ENCODE measurements around the gene MYL5. TPM values are rescaled to one million over a fixed set of nuclear protein-coding genes. Genes with fewer than 3 reads are reported as not detected.

Gene MYL5
- total RNA-seq, 1 donor from 2014 or later, result 17.5 TPM

DNA sequence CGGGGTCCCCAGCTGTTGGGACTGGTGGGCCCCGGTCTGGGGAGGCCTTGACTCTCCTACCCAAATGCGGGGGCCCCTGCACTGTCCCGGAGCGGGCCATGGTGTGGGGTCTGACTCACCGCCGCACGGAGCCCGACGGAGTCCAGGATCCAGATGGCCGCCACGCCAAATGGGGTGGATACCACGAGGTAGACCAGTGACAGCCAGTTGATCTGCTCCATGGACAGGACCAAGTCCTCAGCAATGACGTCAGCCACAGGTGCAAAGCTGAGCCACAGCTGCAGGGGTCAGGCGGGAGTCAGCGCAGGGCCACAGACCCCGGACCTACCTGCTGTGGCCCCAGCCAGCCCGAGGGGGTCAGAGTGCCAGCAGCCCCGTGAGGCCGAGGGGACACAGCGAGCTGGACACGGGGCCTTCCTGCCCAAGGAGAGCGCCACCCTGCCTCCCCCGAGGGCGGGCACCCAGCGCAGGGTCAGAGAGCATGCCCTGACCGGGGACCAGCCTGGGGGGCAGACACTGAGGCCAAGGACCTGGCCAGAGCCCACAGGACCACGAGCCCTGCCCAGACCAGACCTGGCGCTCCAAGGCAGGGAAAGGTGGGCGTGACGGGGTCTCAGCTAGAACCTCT is 12.2 kb downstream of the MYL5 start:
- no peaks in the 10 kb centered on the region for H3K36me3 ChIP-seq (ENCODE audit: insufficient read depth, low read length)
- Mint-ChIP-seq H3K4me3 (ENCODE audit: unreplicated experiment) (no peak overlapping the region), H3K36me3 (ENCODE audit: low read depth, unreplicated experiment) (peaks cover 4% of the 10 kb centered on the region), H3K9me3 (ENCODE audit: unreplicated experiment) (no peaks in the 10 kb centered on the region), H3K4me1 (ENCODE audit: low read depth, unreplicated experiment) (peaks cover 16% of the 10 kb centered on the region), H3K27me3 (ENCODE audit: low read depth, unreplicated experiment) (peaks cover 3% of the 10 kb centered on the region), H3K27ac (ENCODE audit: unreplicated experiment) (no peak overlapping the region)
- no peaks in the 10 kb centered on the region for H4K20me1 ChIP-seq (ENCODE audit: insufficient read depth, low read length)
- no peak overlapping the region for H3K9ac ChIP-seq (ENCODE audit: low read length)
- H3K27ac ChIP-seq (ENCODE audit: low read depth, low read length), result no peak overlapping the region
- H3K4me3 ChIP-seq (ENCODE audit: insufficient read depth, low read depth, low read length), result no peak overlapping the region
- DNase-seq (ENCODE audit: low read depth), result no peak
- peak overlapping the region; percentile 69 for H2AFZ ChIP-seq (ENCODE audit: low read depth, low read length)
- TF ChIP-seq EZH2 (IDR thresholded peaks at IDR 0.05; ENCODE audit: insufficient read depth, low read length), result no peak
- TF ChIP-seq, protein P1, sequence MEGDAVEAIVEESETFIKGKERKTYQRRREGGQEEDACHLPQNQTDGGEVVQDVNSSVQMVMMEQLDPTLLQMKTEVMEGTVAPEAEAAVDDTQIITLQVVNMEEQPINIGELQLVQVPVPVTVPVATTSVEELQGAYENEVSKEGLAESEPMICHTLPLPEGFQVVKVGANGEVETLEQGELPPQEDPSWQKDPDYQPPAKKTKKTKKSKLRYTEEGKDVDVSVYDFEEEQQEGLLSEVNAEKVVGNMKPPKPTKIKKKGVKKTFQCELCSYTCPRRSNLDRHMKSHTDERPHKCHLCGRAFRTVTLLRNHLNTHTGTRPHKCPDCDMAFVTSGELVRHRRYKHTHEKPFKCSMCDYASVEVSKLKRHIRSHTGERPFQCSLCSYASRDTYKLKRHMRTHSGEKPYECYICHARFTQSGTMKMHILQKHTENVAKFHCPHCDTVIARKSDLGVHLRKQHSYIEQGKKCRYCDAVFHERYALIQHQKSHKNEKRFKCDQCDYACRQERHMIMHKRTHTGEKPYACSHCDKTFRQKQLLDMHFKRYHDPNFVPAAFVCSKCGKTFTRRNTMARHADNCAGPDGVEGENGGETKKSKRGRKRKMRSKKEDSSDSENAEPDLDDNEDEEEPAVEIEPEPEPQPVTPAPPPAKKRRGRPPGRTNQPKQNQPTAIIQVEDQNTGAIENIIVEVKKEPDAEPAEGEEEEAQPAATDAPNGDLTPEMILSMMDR (IDR thresholded peaks at IDR 0.05; ENCODE audit: insufficient read depth, low read depth, low read length), result no peak
- peaks cover 25% of the 10 kb centered on the region for H3K4me1 ChIP-seq (ENCODE audit: insufficient read depth, low read length)
- peak overlapping the region; percentile 76 for H3K4me2 ChIP-seq (ENCODE audit: low read length)
- H3K79me2 ChIP-seq (ENCODE audit: insufficient read depth, low read length), result no peaks in the 10 kb centered on the region
- FAIRE-seq, result no peak
- H3K27me3 ChIP-seq (ENCODE audit: insufficient read depth, low read length), result no peaks in the 10 kb centered on the region
- H3K9me3 ChIP-seq (ENCODE audit: insufficient read depth, low read depth, low read length), result no peaks in the 10 kb centered on the region

DNA sequence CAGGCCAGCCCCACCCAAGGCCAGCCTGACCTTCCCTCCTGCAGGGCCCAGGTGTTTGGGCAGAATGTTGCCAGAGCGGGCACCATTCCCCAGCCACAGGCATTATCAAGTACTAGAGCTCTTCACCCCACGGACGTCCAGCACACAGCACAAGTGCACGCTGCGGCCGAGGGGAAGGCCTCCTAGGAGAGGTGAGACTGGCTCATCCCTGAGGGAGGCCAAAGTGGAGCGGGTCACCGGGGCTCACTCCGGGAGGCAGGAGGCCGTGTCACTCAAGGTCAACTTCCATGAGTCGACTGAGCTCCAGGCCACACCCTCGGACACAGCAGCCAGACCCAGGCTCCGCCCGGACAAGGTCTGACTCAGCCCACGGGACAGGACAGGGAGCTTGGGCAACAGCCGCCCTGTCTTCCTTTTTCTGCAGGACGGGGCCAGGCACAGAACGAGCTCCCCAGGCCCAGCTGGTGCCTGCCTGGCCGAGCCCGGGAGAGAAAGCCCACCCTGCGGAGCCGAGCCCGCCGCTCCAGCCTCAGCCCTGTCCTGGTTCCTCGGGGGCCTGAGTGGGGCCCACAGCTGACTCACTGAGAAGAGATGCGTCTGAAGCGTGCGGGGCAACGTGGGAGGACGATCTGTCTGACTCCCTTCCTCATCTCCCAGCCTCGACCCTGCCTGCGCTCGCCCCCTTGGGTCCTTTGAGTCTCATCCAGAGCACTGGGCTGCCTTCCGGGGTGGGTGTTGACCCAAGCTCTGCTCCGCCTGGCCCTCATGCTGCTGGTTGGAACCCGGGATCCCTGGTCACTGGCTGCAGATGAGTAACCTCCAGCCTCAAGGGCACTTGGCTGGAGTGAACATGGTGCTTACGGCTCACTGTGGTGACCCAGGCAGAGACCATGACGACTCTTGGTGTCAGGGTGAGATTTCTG is 13.0 kb downstream of the MYL5 start:
- FAIRE-seq (peak; percentile 80), DNase-seq (ENCODE audit: low read depth) (peak; percentile 75)
- H3K9ac ChIP-seq (ENCODE audit: low read length), result peak overlapping the region; percentile 53
- Mint-ChIP-seq H3K9me3 (ENCODE audit: unreplicated experiment) (no peaks in the 10 kb centered on the region), H3K27me3 (ENCODE audit: low read depth, unreplicated experiment) (peaks cover 3% of the 10 kb centered on the region), H3K27ac (ENCODE audit: unreplicated experiment) (peak overlapping the region; percentile 97), H3K4me1 (ENCODE audit: low read depth, unreplicated experiment) (peaks cover 16% of the 10 kb centered on the region), H3K4me3 (ENCODE audit: unreplicated experiment) (peak overlapping the region; percentile 68), H3K36me3 (ENCODE audit: low read depth, unreplicated experiment) (peaks cover 4% of the 10 kb centered on the region)
- peak overlapping the region; percentile 60 for H3K27ac ChIP-seq (ENCODE audit: low read depth, low read length)
- H3K4me1 ChIP-seq (ENCODE audit: insufficient read depth, low read length), result peaks cover 25% of the 10 kb centered on the region
- no peak overlapping the region for H3K4me3 ChIP-seq (ENCODE audit: insufficient read depth, low read depth, low read length)
- no peaks in the 10 kb centered on the region for H3K27me3 ChIP-seq (ENCODE audit: insufficient read depth, low read length)
- H3K36me3 ChIP-seq (ENCODE audit: insufficient read depth, low read length), result no peaks in the 10 kb centered on the region
- H3K9me3 ChIP-seq (ENCODE audit: insufficient read depth, low read depth, low read length), result no peaks in the 10 kb centered on the region
- TF ChIP-seq, protein P1 (IDR thresholded peaks at IDR 0.05; ENCODE audit: insufficient read depth, low read depth, low read length), result no peak
- no peak for TF ChIP-seq EZH2 (IDR thresholded peaks at IDR 0.05; ENCODE audit: insufficient read depth, low read length)
- no peaks in the 10 kb centered on the region for H4K20me1 ChIP-seq (ENCODE audit: insufficient read depth, low read length)
- H3K79me2 ChIP-seq (ENCODE audit: insufficient read depth, low read length), result no peaks in the 10 kb centered on the region
- peak overlapping the region; percentile 69 for H2AFZ ChIP-seq (ENCODE audit: low read depth, low read length)
- peak overlapping the region; percentile 76 for H3K4me2 ChIP-seq (ENCODE audit: low read length)
